ENCODE results near the gene KIAA0319L.

KIAA0319L gene

DNA sequence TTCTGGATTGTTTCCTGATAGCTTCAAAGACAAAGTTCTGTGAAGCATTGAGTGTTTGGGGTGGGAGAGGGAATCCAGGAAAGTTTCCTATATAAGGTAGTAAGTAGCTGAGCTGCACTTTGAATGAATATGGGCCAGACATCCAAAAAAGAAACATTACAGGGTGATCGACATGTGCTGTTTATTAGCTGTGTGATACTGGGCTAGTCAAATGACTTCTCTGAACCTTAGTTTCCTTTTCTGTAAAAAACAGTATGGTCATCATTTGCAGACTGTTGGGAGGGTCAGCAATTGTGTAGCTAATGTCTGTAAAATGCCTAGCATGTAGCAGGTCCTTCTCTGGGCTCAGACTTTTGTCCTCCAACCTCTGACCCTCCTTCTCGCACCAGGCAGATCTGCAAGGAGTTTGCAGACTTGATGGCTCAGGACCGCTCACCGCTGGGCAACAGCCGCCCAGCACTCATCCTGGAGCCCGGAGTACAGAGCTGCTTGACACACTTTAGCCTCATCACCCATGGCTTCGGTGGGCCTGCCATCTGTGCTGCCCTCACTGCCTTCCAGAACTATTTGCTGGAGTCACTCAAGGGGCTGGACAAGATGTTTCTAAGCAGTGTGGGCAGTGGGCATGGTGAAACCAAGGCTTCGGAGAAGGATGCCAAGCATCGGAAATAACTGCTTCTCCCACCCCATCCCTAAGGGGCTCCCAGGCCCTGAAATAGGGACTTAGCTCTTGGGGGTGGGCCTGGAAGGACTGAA, 37.0 kb upstream of the KIAA0319L start:
- H3K9me3 ChIP-seq = no peaks in the 10 kb centered on the region
- no peaks in the 10 kb centered on the region for H3K27me3 ChIP-seq
- peaks cover 52% of the 10 kb centered on the region for H3K36me3 ChIP-seq
- H3K27ac ChIP-seq = no peak overlapping the region
- no peaks in the 10 kb centered on the region for H3K4me1 ChIP-seq (ENCODE audit: control insufficient read depth in 1 of 2, insufficient read depth in 1 of 2, low read depth in 1 of 2, low read length in 1 of 2)
- TF ChIP-seq, protein P1, sequence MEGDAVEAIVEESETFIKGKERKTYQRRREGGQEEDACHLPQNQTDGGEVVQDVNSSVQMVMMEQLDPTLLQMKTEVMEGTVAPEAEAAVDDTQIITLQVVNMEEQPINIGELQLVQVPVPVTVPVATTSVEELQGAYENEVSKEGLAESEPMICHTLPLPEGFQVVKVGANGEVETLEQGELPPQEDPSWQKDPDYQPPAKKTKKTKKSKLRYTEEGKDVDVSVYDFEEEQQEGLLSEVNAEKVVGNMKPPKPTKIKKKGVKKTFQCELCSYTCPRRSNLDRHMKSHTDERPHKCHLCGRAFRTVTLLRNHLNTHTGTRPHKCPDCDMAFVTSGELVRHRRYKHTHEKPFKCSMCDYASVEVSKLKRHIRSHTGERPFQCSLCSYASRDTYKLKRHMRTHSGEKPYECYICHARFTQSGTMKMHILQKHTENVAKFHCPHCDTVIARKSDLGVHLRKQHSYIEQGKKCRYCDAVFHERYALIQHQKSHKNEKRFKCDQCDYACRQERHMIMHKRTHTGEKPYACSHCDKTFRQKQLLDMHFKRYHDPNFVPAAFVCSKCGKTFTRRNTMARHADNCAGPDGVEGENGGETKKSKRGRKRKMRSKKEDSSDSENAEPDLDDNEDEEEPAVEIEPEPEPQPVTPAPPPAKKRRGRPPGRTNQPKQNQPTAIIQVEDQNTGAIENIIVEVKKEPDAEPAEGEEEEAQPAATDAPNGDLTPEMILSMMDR (IDR thresholded peaks at IDR 0.05) = no peak
- no peak overlapping the region for H3K4me3 ChIP-seq (ENCODE audit: low read depth in 1 of 2, low read length in 1 of 2)

- Histone ChIP-seq H3K27me3 (no peaks in the 10 kb centered on the region), H3K36me3 (peaks cover 52% of the 10 kb centered on the region), H3K4me3 (ENCODE audit: low read depth in 1 of 2, low read length in 1 of 2) (no peak overlapping the region), H3K4me1 (ENCODE audit: control insufficient read depth in 1 of 2, insufficient read depth in 1 of 2, low read depth in 1 of 2, low read length in 1 of 2) (no peaks in the 10 kb centered on the region), H3K9me3 (no peaks in the 10 kb centered on the region), H3K27ac (no peak overlapping the region)
- TF ChIP-seq, protein P1 (IDR thresholded peaks at IDR 0.05) = no peak
Measured at GRCh38 chr1:35592991-35593769, 36.0 kb upstream of the KIAA0319L start.

DNA sequence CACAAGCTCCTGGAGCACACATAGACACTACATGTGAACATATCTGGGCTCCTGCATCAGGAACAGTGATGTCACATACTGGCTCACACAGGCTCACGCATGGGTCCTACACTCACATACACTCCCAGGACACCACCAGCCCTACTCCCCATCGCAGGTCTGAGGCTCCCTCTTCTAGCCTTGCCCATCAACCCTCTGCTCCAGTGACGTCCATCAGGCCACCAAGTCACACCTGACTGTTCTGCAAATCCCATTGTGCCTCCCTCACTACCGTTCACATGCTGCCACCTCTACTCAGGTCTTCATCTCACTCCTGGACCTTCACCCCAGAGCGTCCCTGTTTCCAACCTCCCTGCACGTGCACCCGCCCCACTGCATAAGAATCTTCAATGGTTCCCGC, 34.0 kb upstream of the KIAA0319L start:
- peaks cover 52% of the 10 kb centered on the region for H3K36me3 ChIP-seq
- H3K27ac ChIP-seq = no peak overlapping the region
- H3K9me3 ChIP-seq = no peaks in the 10 kb centered on the region
- TF ChIP-seq, protein P1 (IDR thresholded peaks at IDR 0.05) = no peak
- H3K4me3 ChIP-seq (ENCODE audit: low read depth in 1 of 2, low read length in 1 of 2) = no peak overlapping the region
- no peaks in the 10 kb centered on the region for H3K4me1 ChIP-seq (ENCODE audit: control insufficient read depth in 1 of 2, insufficient read depth in 1 of 2, low read depth in 1 of 2, low read length in 1 of 2)
- H3K27me3 ChIP-seq = no peaks in the 10 kb centered on the region

DNA sequence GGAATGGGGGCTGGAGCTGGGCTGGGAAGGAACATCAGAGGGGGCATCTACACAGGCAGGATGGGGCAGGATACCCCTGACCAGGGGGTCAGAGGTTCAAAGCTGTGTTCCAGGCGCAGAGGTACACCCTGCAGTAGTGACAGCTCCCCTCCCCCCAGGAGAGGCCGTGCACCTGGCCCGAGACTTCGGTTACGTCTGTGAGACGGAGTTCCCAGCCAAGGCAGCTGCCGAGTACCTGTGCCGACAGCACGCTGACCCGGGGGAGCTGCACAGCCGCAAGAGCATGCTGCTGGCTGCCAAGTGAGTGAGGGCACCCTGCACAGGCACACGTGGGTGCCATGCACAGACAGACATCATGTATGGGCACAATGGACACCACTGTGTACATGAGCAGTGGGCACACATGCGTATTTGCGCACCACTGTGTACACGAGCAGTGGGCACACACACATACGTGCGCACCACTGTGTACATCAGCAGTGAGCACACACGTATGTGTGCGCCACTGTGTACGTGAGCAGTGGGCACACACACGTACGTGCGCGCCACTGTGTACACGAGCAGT, 33.4 kb upstream of the KIAA0319L start:
- Histone ChIP-seq H3K36me3 (peaks cover 52% of the 10 kb centered on the region), H3K9me3 (no peaks in the 10 kb centered on the region), H3K27ac (no peak overlapping the region), H3K27me3 (no peaks in the 10 kb centered on the region), H3K4me1 (ENCODE audit: control insufficient read depth in 1 of 2, insufficient read depth in 1 of 2, low read depth in 1 of 2, low read length in 1 of 2) (no peaks in the 10 kb centered on the region), H3K4me3 (ENCODE audit: low read depth in 1 of 2, low read length in 1 of 2) (no peak overlapping the region)
- TF ChIP-seq, protein P1 (IDR thresholded peaks at IDR 0.05) = no peak

DNA sequence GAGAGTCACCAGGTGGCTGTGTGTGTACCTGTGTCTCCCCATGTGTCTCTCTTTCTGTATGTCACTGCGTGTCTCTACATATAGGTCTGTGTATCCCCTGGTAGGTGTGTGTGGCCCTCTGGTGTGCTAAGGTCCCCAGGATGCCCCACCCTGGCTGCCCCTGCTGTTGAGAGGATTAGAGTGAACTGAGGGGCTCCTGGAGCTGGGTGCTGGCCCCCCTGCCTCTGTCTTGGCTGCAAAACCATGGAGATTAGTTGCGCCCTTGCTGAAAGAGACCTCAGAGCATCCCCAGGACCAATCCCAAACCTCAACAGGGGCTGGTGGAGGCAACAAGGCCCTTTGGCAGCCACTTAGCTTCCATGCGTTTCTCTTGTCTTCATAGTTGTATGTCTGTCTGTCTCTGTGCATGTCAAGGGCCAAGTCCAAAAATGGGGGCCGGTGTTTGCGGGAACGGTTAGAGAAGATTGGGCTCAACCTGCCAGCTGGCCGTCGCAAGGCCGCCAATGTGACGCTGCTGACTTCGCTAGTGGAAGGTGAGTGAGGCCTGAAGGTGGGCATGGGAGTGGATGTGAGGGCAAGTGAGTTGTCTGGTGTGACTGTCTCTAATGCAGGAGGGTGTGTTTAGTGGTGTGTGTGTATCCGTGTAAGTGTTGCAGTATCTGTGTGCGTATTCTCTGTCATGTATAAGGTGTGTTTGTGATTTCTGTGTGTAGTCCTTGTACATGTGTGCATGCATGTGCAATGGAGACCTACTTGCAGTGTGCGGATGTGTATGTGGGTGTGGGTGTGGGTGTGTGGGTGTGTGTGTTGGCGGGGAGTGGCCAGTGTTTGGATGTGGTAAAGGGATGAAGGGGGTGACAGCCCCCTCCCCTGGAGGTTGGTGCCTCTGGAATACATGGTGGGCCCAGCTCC, 32.6 kb upstream of the KIAA0319L start:
- Histone ChIP-seq H3K36me3 (peaks cover 48% of the 10 kb centered on the region), H3K4me3 (ENCODE audit: low read depth in 1 of 2, low read length in 1 of 2) (no peak overlapping the region), H3K9me3 (no peaks in the 10 kb centered on the region), H3K27ac (no peak overlapping the region), H3K27me3 (no peaks in the 10 kb centered on the region), H3K4me1 (ENCODE audit: control insufficient read depth in 1 of 2, insufficient read depth in 1 of 2, low read depth in 1 of 2, low read length in 1 of 2) (no peaks in the 10 kb centered on the region)
- TF ChIP-seq, protein P1 (IDR thresholded peaks at IDR 0.05) = no peak

Measured in neutrophil (primary cell).